HepG2 (cell line): ENCODE measurements around the gene EXOC1. TPM values are rescaled to one million over a fixed set of nuclear protein-coding genes. Genes with fewer than 3 reads are reported as not detected.

ENCODE experiments used
- ATAC-seq: fragments of 200-7000 bp; cut with Tn5 transposase; 3 replicates; pipeline ENCODE4 v1.9.1; 2020; ENCODE audit warnings: mild to moderate bottlenecking, moderate library complexity
- BruUV-seq: library from RNA; stranded (reverse); fragments of 400-500 nt; replicated peaks from 2 replicates; lab custom pipeline; 2021; lab: Mats Ljungman, UMichigan
- CTCF ChIA-PET: fragments of 300-600 bp; formaldehyde crosslinking; extraction: SDS; loops from one replicate; lab custom pipeline; 2021; ENCODE audit warnings: low total read pairs, inconsistent platforms, low intra/inter-chr PET ratio; lab: Yijun Ruan, JAX
- POLR2A ChIA-PET: fragments of 350-600 bp; sonication (Branson Sonifier 250); formaldehyde crosslinking; loops from one replicate; lab custom pipeline; 2020; ENCODE audit warnings: antibody characterized with exemption, inconsistent platforms; lab: Yijun Ruan, JAX
- DNase-seq: peaks from one replicate; pipeline ENCODE4 v3.0.0-alpha.2; 2015; ENCODE audit warnings: low spot score
- FAIRE-seq: peaks from 3 replicates; lab custom pipeline; 2011; peaks lifted over from hg19 to GRCh38; lab: Jason Lieb, UNC
- H2AFZ ChIP-seq: one replicate; pipeline ENCODE4 v1.6.1; 2011; ENCODE audit warnings: low read length, inconsistent platforms
- H3K27ac ChIP-seq: fragments of 300-600 bp; 3 replicates; pipeline ENCODE4 v1.8.0; 2011; ENCODE audit warnings: mixed run types, mild to moderate bottlenecking, mixed read lengths, low read length, inconsistent platforms; ENCODE audit not compliant: insufficient read depth; ENCODE audit errors: extremely low read length
- H3K27me3 ChIP-seq, 2 experiments: fragments of 200-600 bp in 1 of 2; 2 replicates in 1 of 2; 3 replicates in 1 of 2; pipeline versions ENCODE4 v1.6.0 to v1.8.0; 2011; ENCODE audit warnings: low read length in 2 of 2, mild to moderate bottlenecking in 2 of 2, moderate library complexity in 2 of 2, inconsistent platforms in 1 of 2; ENCODE audit not compliant: insufficient read depth in 2 of 2, control insufficient read depth in 1 of 2
- H3K36me3 ChIP-seq, 2 experiments: fragments of 200-600 bp in 1 of 2; replicated peaks in 1 of 2; 2 replicates in 1 of 2; 3 replicates in 1 of 2; pipeline versions ENCODE4 v1.5.1 to v1.8.0; 2011; ENCODE audit warnings: low read length in 2 of 2, inconsistent platforms in 1 of 2; ENCODE audit not compliant: insufficient read depth in 2 of 2, control insufficient read depth in 1 of 2
- H3K4me1 ChIP-seq: 2 replicates; pipeline ENCODE4 v1.5.1; 2012; ENCODE audit warnings: low read length, inconsistent platforms; ENCODE audit not compliant: insufficient read depth
- H3K4me2 ChIP-seq: 2 replicates; pipeline ENCODE4 v1.6.0; 2011; ENCODE audit warnings: low read depth, low read length, inconsistent platforms
- H3K4me3 ChIP-seq, 3 experiments: fragments of 200-600 bp in 1 of 3; sonication (generic), shearing (Covaris generic) in 1 of 3; replicated peaks in 1 of 3; 2 replicates each; pipeline ENCODE4 v1.5.1; 2011 to 2016; ENCODE audit warnings: low read length in 3 of 3, inconsistent platforms in 2 of 3, low read depth in 2 of 3, mild to moderate bottlenecking in 2 of 3, control low read depth in 1 of 3, mixed read lengths in 1 of 3; ENCODE audit not compliant: insufficient read depth in 1 of 3
- H3K79me2 ChIP-seq: one replicate; pipeline ENCODE4 v1.6.1; 2011; ENCODE audit warnings: low read length, inconsistent platforms; ENCODE audit not compliant: insufficient read depth
- H3K9ac ChIP-seq: 2 replicates; pipeline ENCODE4 v1.6.0; 2011; ENCODE audit warnings: mild to moderate bottlenecking, low read depth, low read length, inconsistent platforms; ENCODE audit not compliant: insufficient read depth
- H3K9me3 ChIP-seq: 2 replicates; pipeline ENCODE4 v1.5.1; 2012; ENCODE audit warnings: mild to moderate bottlenecking, low read length
- H4K20me1 ChIP-seq: 2 replicates; pipeline ENCODE4 v1.6.0; 2011; ENCODE audit warnings: inconsistent platforms, mild to moderate bottlenecking, low read length, moderate library complexity; ENCODE audit not compliant: insufficient read depth
- ATM ChIP-seq: fragments of 450-650 bp; IDR thresholded peaks from 2 replicates; pipeline ENCODE4 v1.7.1; 2017; ENCODE audit warnings: mild to moderate bottlenecking, borderline replicate concordance
- GPN1 ChIP-seq: sonication (generic); formaldehyde crosslinking; IDR thresholded peaks from 2 replicates; pipeline ENCODE4 v1.5.1; 2020; ENCODE audit warnings: missing genetic modification reagents, borderline replicate concordance
- GZF1 ChIP-seq: sonication (generic); formaldehyde crosslinking; IDR thresholded peaks from 2 replicates; pipeline ENCODE4 v1.5.1; 2020; ENCODE audit warnings: mild to moderate bottlenecking, missing genetic modification reagents
- HOMEZ ChIP-seq: IDR thresholded peaks from 2 replicates; pipeline ENCODE4 v1.6.1; 2016; ENCODE audit warnings: low read depth
- HOXA5 ChIP-seq: sonication (generic); formaldehyde crosslinking; IDR thresholded peaks from 2 replicates; pipeline ENCODE4 v1.4.0; 2020; ENCODE audit warnings: missing genetic modification reagents
- KDM3A ChIP-seq: IDR thresholded peaks from 2 replicates; pipeline ENCODE4 v1.6.1; 2018; ENCODE audit warnings: low read depth, missing compliant biosample characterization
- KDM4B ChIP-seq: sonication (generic); formaldehyde crosslinking; IDR thresholded peaks from 2 replicates; pipeline ENCODE4 v1.4.0; 2020; ENCODE audit warnings: missing genetic modification reagents
- RELA ChIP-seq: sonication (generic); formaldehyde crosslinking; IDR thresholded peaks from 2 replicates; pipeline ENCODE4 v1.4.0; 2020; ENCODE audit warnings: missing genetic modification reagents
- SALL2 ChIP-seq: sonication (generic); formaldehyde crosslinking; IDR thresholded peaks from 2 replicates; pipeline ENCODE4 v1.8.1; 2023; ENCODE audit warnings: mild to moderate bottlenecking, missing genetic modification reagents, inconsistent platforms
- ZNF335 ChIP-seq: sonication (generic); formaldehyde crosslinking; IDR thresholded peaks from 2 replicates; pipeline ENCODE4 v1.4.0; 2020; ENCODE audit warnings: missing genetic modification reagents
- ZNF589 ChIP-seq: sonication (generic); formaldehyde crosslinking; conservative IDR thresholded peaks from 2 replicates; pipeline ENCODE4 v1.8.0; 2022; ENCODE audit warnings: mild to moderate bottlenecking, moderate library complexity, missing genetic modification reagents
- WGBS: methylation state at CpG from one replicate; pipeline ENCODE4 v1.1.6; 2017; ENCODE audit warnings: low lambda C conversion rate; 5-methylcytosine and 5-hydroxymethylcytosine counted together
- in situ Hi-C: cut with HindIII; loops from 2 replicates; pipeline ENCODE4 v1.10.0; 2017; ENCODE audit warnings: low pct_unique_long_range_greater_than_20kb; ENCODE audit not compliant: extremely low pct_ligation_motif_present
- intact Hi-C: fragments of 100-400 bp; cut with micrococcal nuclease; formaldehyde crosslinking; loops from one replicate; pipeline ENCODE4 v1.10.0; 2022; ENCODE audit not compliant: unreplicated experiment
- polyA plus RNA-seq, 8 experiments: library from polyadenylated mRNA; depleted of rRNA in 3 of 8; stranded (reverse) in 7 of 8; unstranded in 1 of 8; fragments of >200 nt; fragmentation: Illumina TruSeq in 4 of 8; extraction: Trizol in 4 of 8; gene quantifications; 2 replicates each; pipeline versions ENCODE4 v1.2.1 to v1.2.3, GENCODE V29; 2011 to 2016; ENCODE audit warnings: low read depth in 4 of 8, missing spikeins in 1 of 8, mixed read lengths in 1 of 8; ENCODE audit not compliant: insufficient read depth in 1 of 8
- total RNA-seq, 5 experiments: library from RNA; depleted of rRNA; stranded (reverse); fragments of >200 nt; fragmentation: Illumina TruSeq; extraction: Trizol; gene quantifications; 2 replicates each; pipeline ENCODE4 v1.2.3, GENCODE V29; 2016; ENCODE audit warnings: low read depth in 1 of 5
- TF ChIP-seq, protein P1 (sequence below): sonication (generic); formaldehyde crosslinking; IDR thresholded peaks from 2 replicates; pipeline ENCODE4 v1.5.0; 2020; ENCODE audit warnings: missing genetic modification reagents
- TF ChIP-seq, protein P2 (sequence below): sonication (generic); formaldehyde crosslinking; IDR thresholded peaks from 2 replicates; pipeline ENCODE4 v1.4.0; 2020; ENCODE audit warnings: missing genetic modification reagents, borderline replicate concordance
- TF ChIP-seq, protein P3 (sequence below): sonication (generic); formaldehyde crosslinking; IDR thresholded peaks from 2 replicates; pipeline ENCODE4 v1.4.0; 2020; ENCODE audit warnings: mild to moderate bottlenecking, missing genetic modification reagents
- TF ChIP-seq, protein P4 (sequence below): sonication (generic); formaldehyde crosslinking; IDR thresholded peaks from 2 replicates; pipeline ENCODE4 v1.4.0; 2020; ENCODE audit warnings: missing genetic modification reagents, mild to moderate bottlenecking, borderline replicate concordance

Gene EXOC1
- total and polyA plus RNA-seq, 2 of the 13 experiments (the other 11 are each of a cell fraction or from before 2014, with no cell fraction given), result 9.1 to 18.4 TPM

DNA sequence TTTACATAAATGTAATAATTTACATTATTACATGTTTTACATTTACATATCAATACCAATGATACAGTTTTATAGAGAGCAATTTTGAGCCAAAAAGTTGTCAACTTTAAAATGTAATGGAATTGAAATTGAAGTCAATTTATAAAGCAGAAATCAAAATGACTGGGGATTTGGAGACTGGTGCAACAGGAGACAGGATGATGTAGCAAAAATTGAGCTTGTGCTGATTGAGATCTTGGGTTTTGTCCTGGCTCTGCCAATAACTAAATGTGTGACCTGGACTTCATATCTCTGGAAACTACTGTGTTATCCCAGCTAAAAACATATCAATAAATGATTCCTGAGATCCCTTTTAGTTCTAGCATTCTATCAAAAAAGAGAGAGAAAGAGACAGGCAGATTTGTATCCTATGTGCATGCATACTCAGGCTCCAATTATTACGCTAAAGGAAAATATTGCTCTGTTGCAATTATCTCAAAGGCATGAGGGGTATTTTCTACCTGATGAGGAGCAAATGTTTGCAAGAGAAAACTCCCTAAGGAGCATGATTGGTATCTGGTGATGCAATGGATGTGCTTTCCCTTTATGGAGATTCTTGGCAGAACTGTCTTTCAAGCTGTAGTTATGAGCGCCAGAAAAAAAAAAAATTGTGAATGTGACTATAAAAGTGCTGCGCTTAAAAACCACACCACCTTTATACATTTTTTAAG, 19.2 kb upstream of the EXOC1 start:
- ATAC-seq, result no peak
- 39% methylated on average over 3 of the region's 3 CpGs for WGBS
- no peak overlapping the region for H2AFZ ChIP-seq
- DNase-seq, result no peak
- no peaks in the 10 kb centered on the region for H3K79me2 ChIP-seq
- ChIA-PET POLR2A (no interaction called here), CTCF (no interaction called here)
- H3K9me3 ChIP-seq, result peaks cover 6% of the 10 kb centered on the region; the same call in 1 of the 2 replicates
- no peak overlapping the region for H3K9ac ChIP-seq
- intact Hi-C loops, result no loop called here
- H3K4me2 ChIP-seq, result no peak overlapping the region
- no peaks in the 10 kb centered on the region for H4K20me1 ChIP-seq
- no peaks in the 10 kb centered on the region for H3K27me3 ChIP-seq
- no peaks in the 10 kb centered on the region for H3K4me1 ChIP-seq
- H3K36me3 ChIP-seq, result no peaks in the 10 kb centered on the region
- FAIRE-seq, result no peak
- in situ Hi-C loops, result no loop called here
- no peak overlapping the region for H3K27ac ChIP-seq
- no TSS peak for BruUV-seq
- no peak overlapping the region for H3K4me3 ChIP-seq
- TF ChIP-seq, protein P1, sequence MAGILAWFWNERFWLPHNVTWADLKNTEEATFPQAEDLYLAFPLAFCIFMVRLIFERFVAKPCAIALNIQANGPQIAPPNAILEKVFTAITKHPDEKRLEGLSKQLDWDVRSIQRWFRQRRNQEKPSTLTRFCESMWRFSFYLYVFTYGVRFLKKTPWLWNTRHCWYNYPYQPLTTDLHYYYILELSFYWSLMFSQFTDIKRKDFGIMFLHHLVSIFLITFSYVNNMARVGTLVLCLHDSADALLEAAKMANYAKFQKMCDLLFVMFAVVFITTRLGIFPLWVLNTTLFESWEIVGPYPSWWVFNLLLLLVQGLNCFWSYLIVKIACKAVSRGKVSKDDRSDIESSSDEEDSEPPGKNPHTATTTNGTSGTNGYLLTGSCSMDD (CRISPR knock-in tag), result no peak
- TF ChIP-seq GPN1 (CRISPR knock-in tag), result no peak
- no peak for TF ChIP-seq ATM
- TF ChIP-seq ZNF335 (CRISPR knock-in tag), result no peak
- TF ChIP-seq ZNF589 (CRISPR knock-in tag), result no peak
- TF ChIP-seq, protein P2, sequence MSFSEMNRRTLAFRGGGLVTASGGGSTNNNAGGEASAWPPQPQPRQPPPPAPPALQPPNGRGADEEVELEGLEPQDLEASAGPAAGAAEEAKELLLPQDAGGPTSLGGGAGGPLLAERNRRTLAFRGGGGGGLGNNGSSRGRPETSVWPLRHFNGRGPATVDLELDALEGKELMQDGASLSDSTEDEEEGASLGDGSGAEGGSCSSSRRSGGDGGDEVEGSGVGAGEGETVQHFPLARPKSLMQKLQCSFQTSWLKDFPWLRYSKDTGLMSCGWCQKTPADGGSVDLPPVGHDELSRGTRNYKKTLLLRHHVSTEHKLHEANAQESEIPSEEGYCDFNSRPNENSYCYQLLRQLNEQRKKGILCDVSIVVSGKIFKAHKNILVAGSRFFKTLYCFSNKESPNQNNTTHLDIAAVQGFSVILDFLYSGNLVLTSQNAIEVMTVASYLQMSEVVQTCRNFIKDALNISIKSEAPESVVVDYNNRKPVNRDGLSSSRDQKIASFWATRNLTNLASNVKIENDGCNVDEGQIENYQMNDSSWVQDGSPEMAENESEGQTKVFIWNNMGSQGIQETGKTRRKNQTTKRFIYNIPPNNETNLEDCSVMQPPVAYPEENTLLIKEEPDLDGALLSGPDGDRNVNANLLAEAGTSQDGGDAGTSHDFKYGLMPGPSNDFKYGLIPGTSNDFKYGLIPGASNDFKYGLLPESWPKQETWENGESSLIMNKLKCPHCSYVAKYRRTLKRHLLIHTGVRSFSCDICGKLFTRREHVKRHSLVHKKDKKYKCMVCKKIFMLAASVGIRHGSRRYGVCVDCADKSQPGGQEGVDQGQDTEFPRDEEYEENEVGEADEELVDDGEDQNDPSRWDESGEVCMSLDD (CRISPR knock-in tag), result no peak
- TF ChIP-seq KDM4B, result no peak
- TF ChIP-seq HOMEZ (CRISPR knock-in tag), result no peak
- TF ChIP-seq, protein P3, sequence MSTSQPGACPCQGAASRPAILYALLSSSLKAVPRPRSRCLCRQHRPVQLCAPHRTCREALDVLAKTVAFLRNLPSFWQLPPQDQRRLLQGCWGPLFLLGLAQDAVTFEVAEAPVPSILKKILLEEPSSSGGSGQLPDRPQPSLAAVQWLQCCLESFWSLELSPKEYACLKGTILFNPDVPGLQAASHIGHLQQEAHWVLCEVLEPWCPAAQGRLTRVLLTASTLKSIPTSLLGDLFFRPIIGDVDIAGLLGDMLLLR (CRISPR knock-in tag), result no peak
- no peak for TF ChIP-seq KDM3A
- TF ChIP-seq RELA (CRISPR knock-in tag), result no peak
- no peak for TF ChIP-seq SALL2 (CRISPR knock-in tag)
- TF ChIP-seq, protein P4, sequence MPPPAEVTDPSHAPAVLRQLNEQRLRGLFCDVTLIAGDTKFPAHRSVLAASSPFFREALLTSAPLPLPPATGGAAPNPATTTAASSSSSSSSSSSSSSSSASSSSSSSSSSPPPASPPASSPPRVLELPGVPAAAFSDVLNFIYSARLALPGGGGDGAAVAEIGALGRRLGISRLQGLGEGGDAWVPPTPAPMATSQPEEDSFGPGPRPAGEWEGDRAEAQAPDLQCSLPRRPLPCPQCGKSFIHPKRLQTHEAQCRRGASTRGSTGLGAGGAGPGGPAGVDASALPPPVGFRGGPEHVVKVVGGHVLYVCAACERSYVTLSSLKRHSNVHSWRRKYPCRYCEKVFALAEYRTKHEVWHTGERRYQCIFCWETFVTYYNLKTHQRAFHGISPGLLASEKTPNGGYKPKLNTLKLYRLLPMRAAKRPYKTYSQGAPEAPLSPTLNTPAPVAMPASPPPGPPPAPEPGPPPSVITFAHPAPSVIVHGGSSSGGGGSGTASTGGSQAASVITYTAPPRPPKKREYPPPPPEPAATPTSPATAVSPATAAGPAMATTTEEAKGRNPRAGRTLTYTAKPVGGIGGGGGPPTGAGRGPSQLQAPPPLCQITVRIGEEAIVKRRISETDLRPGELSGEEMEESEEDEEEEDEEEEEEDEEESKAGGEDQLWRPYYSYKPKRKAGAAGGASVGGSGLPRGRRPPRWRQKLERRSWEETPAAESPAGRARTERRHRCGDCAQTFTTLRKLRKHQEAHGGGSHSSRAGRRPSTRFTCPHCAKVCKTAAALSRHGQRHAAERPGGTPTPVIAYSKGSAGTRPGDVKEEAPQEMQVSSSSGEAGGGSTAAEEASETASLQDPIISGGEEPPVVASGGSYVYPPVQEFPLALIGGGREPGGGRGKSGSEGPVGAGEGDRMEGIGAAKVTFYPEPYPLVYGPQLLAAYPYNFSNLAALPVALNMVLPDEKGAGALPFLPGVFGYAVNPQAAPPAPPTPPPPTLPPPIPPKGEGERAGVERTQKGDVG (CRISPR knock-in tag), result no peak
- TF ChIP-seq HOXA5 (CRISPR knock-in tag), result no peak
- no peak for TF ChIP-seq GZF1
